Peyer's patch (tissue), 4 donors: Measurements from ENCODE around the gene XRN1.

Source experiments
- CTCF ChIP-seq, 6 experiments: fragments of 450-650 bp in 4 of 6; fragments of 200-600 bp in 2 of 6; sonication (generic) in 1 of 6; IDR thresholded peaks; one replicate each; pipeline ENCODE4 v1.5.1; 2017 to 2019; ENCODE audit warnings: antibody characterized with exemption in 6 of 6, mild to moderate bottlenecking in 3 of 6, moderate library complexity in 1 of 6
- POLR2A ChIP-seq, 2 donors: fragments of 450-650 bp; IDR thresholded peaks; one replicate each; pipeline ENCODE4 v1.5.1; 2017; ENCODE audit warnings: antibody characterized with exemption in 2 of 2, mild to moderate bottlenecking in 2 of 2, moderate library complexity in 2 of 2

GRCh38 chr3:142270407-142270806 lies 177.4 kb downstream of the XRN1 start:
- no peak for TF ChIP-seq CTCF (IDR thresholded peaks at IDR 0.05)
- no peak for TF ChIP-seq POLR2A (IDR thresholded peaks at IDR 0.05)
